Mucosa of descending colon (tissue), 3 donors: ENCODE data around the gene NRGN. TPM values are rescaled to one million over a fixed set of nuclear protein-coding genes. Genes with fewer than 3 reads are reported as not detected.

Experiments used
- ATAC-seq: fragments of 200-7000 bp; cut with Tn5 transposase; one replicate; pipeline ENCODE4 v1.9.1; 2020; ENCODE audit warnings: mild to moderate bottlenecking, moderate library complexity
- DNase-seq, 3 donors: peaks; one replicate each; pipeline ENCODE4 v3.0.0-alpha.2; 2020
- H3K36me3 ChIP-seq: fragments of 200-600 bp; one replicate; pipeline ENCODE4 v1.8.0; 2021; ENCODE audit warnings: low read depth, mild to moderate bottlenecking
- H3K4me1 ChIP-seq: fragments of 200-600 bp; one replicate; pipeline ENCODE4 v1.8.0; 2021; ENCODE audit warnings: low read depth, mild to moderate bottlenecking
- H3K4me3 ChIP-seq: fragments of 200-600 bp; one replicate; pipeline ENCODE4 v1.8.0; 2021; ENCODE audit warnings: mild to moderate bottlenecking
- H3K9me3 ChIP-seq: fragments of 200-600 bp; one replicate; pipeline ENCODE4 v1.8.0; 2021; ENCODE audit warnings: mild to moderate bottlenecking
- CTCF ChIP-seq: fragments of 200-600 bp; IDR thresholded peaks from one replicate; pipeline ENCODE4 v1.8.0; 2022; ENCODE audit warnings: antibody characterized with exemption, mild to moderate bottlenecking
- intact Hi-C, 2 donors: fragments of 100-400 bp; cut with DNase I in 1 of 2; cut with micrococcal nuclease in 1 of 2; formaldehyde crosslinking; loops; one replicate each; pipeline versions ENCODE4 v1.11.0 to v1.11.1; 2022; cut with DNase I, micrococcal nuclease
- total RNA-seq, 3 donors: library from RNA; stranded (reverse); fragmentation: NEBNext Ultra II Directional in 2 of 3; extraction: Animal tissue kit (Norgen Biotek cat#: 25700) in 2 of 3; gene quantifications; one replicate each; pipeline versions ENCODE4 v1.2.1 to v1.2.4, GENCODE V29; 2021 to 2023
- donor health status: DM: no; HTN: no; CAD: no; lungs with moderate emphysema.
- donor health status: DM: no; HTN: no; CAD: no.
- donor health status: DM: no; HTN: yes; CAD: no.

Gene NRGN
- total RNA-seq, 3 donors from 2014 or later: 1.7 to 5.3 (median 2.0) TPM

- ATAC-seq (no peak), DNase-seq (peak in 1 of 3 donors; percentile 27)
- no peak for TF ChIP-seq CTCF
- intact Hi-C loops: no loop called here
- H3K4me3 ChIP-seq: no peak overlapping the region
- H3K9me3 ChIP-seq: no peaks in the 10 kb centered on the region
- H3K36me3 ChIP-seq: no peaks in the 10 kb centered on the region
- peaks cover 13% of the 10 kb centered on the region for H3K4me1 ChIP-seq
Observed at GRCh38 chr11:124738713-124739478, 846 bp upstream of the NRGN start.

- TF ChIP-seq CTCF: peak; percentile 14
- ATAC-seq (peak; percentile 48), DNase-seq (peak in 2 of 3 donors; percentile 30 to 54)
- Histone ChIP-seq H3K9me3 (no peaks in the 10 kb centered on the region), H3K4me1 (peaks cover 13% of the 10 kb centered on the region), H3K4me3 (no peak overlapping the region), H3K36me3 (no peaks in the 10 kb centered on the region)
- intact Hi-C loops: no loop called here
Observed at GRCh38 chr11:124740277-124740882, 638 bp downstream of the NRGN start.

- intact Hi-C loops: no loop called here
- no peak for TF ChIP-seq CTCF
- ATAC-seq (no peak), DNase-seq (no peak)
- no peak overlapping the region for H3K4me3 ChIP-seq
- no peaks in the 10 kb centered on the region for H3K36me3 ChIP-seq
- peaks cover 19% of the 10 kb centered on the region for H3K4me1 ChIP-seq
- H3K9me3 ChIP-seq: no peaks in the 10 kb centered on the region
Observed at GRCh38 chr11:124742555-124742954, 2.8 kb downstream of the NRGN start.

- Histone ChIP-seq H3K4me3 (no peak overlapping the region), H3K36me3 (no peaks in the 10 kb centered on the region), H3K9me3 (no peaks in the 10 kb centered on the region), H3K4me1 (peaks cover 20% of the 10 kb centered on the region)
- no peak for TF ChIP-seq CTCF
- no peak for ATAC-seq
- intact Hi-C loops: no loop called here
- no peak for DNase-seq
Observed at GRCh38 chr11:124743050-124743449, 3.3 kb downstream of the NRGN start.

GRCh38 chr11:124745270-124745834 lies 5.6 kb downstream of the NRGN start:
- no peaks in the 10 kb centered on the region for H3K36me3 ChIP-seq
- peak in 2 of 3 donors; percentile 44 to 64 for DNase-seq
- H3K4me1 ChIP-seq: peaks cover 26% of the 10 kb centered on the region
- ATAC-seq: no peak
- intact Hi-C loops: no loop called here
- no peaks in the 10 kb centered on the region for H3K9me3 ChIP-seq
- no peak overlapping the region for H3K4me3 ChIP-seq
- no peak for TF ChIP-seq CTCF
